NCI-H2081 treated with DMSO at 0.1 percent for 48 hours (cell line): ENCODE measurements around the gene CPSF4L.

ENCODE experiments used
- DNase-seq: peaks from one replicate; lab custom pipeline; 2025; lab: John Stamatoyannopoulos, UW

CPSF4L gene

DNA sequence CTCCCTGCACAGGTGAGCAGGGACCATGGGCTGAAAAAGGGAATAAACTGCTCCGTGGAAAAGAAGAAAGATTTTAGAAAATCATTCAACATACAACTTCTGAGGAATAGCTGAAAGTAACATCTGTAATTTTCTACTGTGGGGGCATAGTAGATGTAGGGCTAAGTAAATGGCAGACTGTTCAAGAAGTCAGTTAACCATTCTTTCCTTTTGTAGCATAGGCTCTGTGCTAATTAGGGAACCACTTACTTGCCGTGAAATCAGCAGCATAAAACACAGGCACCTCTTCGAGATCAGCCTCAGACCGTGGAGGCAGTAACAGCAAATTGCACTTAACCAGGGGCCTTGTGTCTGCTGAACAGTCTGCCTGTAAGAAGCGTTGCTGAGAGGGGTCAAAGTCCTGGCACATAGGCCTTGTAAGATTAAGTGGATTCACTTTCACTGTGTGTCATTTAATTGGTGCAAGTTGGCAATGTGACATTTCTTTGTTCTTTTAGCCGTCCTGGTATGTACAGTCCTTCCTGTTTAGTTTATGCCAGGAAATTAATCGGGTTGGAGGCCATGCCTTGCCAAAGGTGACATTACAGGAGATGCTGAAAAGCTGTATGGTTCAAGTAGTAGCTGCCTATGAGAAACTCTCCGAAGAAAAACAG lies 58.4 kb downstream of the CPSF4L start:
- DNase-seq: no peak

DNA sequence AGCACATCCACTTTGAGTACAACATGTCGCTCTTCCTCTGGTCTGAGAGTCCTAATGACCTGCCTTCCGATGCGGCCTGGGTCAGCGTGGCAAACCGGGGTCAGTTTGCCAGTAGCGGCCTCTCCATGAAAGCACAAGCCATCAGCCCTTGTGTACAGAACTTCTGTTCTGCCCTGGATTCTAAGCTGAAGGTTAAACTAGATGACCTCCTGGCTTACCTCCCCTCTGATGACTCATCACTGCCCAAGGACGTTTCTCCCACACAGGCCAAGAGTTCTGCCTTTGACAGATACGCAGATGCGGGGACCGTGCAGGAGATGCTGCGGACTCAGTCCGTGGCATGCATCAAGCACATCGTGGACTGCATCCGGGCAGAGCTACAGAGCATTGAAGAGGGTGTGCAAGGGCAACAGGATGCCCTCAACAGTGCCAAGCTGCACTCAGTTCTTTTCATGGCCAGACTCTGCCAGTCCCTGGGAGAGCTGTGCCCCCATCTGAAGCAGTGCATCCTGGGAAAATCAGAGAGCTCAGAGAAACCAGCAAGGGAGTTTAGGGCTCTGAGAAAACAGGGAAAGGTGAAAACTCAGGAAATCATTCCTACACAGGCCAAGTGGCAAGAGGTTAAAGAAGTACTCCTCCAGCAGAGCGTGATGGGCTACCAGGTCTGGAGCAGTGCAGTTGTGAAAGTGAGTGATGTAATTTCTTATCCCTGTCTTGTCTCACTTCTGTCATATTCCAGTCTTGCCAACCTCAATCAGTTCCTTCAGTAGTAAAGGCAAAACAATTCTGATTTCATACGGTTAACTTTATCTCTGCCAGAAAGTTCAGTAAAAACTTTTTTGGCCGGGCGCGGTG lies 60.2 kb downstream of the CPSF4L start:
- no peak for DNase-seq

DNA sequence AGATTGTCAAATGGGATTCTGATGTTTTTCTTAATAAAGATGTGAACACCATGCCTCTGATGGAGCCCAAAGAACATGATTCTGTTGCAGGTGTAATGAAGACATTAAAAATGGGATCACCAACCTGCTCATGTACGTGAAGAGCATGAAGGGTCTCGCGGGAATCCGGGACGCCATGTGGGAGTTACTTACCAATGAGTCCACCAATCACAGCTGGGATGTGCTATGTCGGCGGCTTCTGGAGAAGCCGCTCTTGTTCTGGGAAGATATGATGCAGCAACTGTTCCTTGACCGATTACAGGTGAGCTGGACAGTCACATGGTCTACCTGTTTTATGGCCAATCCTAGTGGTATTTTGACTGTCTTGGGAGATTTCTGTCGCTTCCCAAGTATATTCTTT lies 61.2 kb downstream of the CPSF4L start:
- no peak for DNase-seq

DNA sequence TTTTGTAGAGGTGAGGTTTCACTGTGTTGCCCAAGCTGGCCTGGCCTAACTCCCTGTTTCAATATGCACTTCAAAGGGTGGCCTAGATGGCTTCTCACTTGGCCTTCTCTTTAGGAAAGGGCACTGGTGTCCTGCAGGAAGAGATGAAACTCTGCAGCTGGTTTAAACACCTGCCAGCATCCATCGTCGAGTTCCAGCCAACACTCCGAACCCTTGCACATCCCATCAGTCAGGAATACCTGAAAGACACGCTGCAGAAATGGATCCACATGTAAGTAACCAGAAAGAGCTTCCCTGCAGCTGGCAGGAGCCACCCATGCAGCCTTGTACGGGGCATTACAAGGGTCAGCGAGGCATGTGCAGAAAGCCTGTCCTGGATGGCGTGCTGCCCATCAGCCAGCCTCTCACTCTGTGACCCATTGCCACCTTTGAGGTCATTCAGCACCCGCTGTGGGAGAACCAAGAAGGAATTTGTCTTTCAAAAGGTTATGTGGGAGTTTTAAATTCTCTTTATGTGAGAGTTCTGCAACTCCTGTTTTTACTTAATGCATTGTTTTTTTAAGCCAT lies 61.8 kb downstream of the CPSF4L start:
- no peak for DNase-seq

DNA sequence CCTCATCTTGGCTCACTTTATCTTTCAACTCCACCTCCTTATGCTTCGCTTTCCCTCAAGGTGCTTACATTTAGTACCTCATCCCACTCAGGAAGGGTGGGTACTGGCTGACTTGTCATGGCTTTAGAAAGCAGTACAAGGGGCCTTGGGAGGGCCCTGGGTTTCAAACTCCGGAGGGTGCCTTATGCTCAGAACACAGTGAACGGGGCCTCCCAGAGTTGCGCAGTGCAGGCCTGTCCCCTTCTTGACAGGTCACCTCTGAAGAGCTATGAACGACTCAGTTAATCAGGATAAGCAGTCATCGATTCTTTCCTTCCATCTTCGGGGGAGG lies 62.8 kb downstream of the CPSF4L start:
- DNase-seq: no peak
